H9 (cell line): ENCODE data around the gene HSP90B1. TPM values are rescaled to one million over a fixed set of nuclear protein-coding genes. Genes with fewer than 3 reads are reported as not detected.

Source experiments
- DNase-seq: peaks from one replicate; pipeline ENCODE4 v3.0.0-alpha.2; 2017
- H2AFZ ChIP-seq: one replicate; pipeline ENCODE4 v1.6.1; 2013; ENCODE audit warnings: mild to moderate bottlenecking, low read length, control low read depth, moderate library complexity
- H2AK5ac ChIP-seq: 2 replicates; pipeline ENCODE4 v1.6.1; 2013; ENCODE audit warnings: low read length, control low read depth, mixed read lengths; ENCODE audit not compliant: insufficient read length
- H2BK120ac ChIP-seq: one replicate; pipeline ENCODE4 v1.6.1; 2013; ENCODE audit warnings: low read depth, mild to moderate bottlenecking, low read length, control low read depth, inconsistent platforms; ENCODE audit not compliant: poor library complexity, severe bottlenecking
- H2BK12ac ChIP-seq: 2 replicates; pipeline ENCODE4 v1.6.1; 2013; ENCODE audit warnings: low read length, control low read depth, mixed read lengths, low read depth; ENCODE audit not compliant: insufficient read length
- H2BK15ac ChIP-seq: 2 replicates; pipeline ENCODE4 v1.6.1; 2013; ENCODE audit warnings: low read depth, low read length, control low read depth
- H2BK20ac ChIP-seq: one replicate; pipeline ENCODE4 v1.6.1; 2013; ENCODE audit warnings: low read depth, mild to moderate bottlenecking, low read length, control low read depth, inconsistent platforms; ENCODE audit not compliant: poor library complexity, severe bottlenecking
- H2BK5ac ChIP-seq: 2 replicates; pipeline ENCODE4 v1.6.1; 2013; ENCODE audit warnings: low read length, control low read depth, mixed read lengths; ENCODE audit not compliant: insufficient read length
- H3K14ac ChIP-seq: 2 replicates; pipeline ENCODE4 v1.6.1; 2013; ENCODE audit warnings: low read length, control low read depth; ENCODE audit not compliant: insufficient read depth
- H3K18ac ChIP-seq: 2 replicates; pipeline ENCODE4 v1.6.1; 2013; ENCODE audit warnings: low read depth, mild to moderate bottlenecking, mixed read lengths, low read length, control low read depth; ENCODE audit not compliant: insufficient read length
- H3K23ac ChIP-seq: 2 replicates; pipeline ENCODE4 v1.6.1; 2013; ENCODE audit warnings: low read length, control low read depth, mixed read lengths, low read depth; ENCODE audit not compliant: insufficient read length
- H3K23me2 ChIP-seq: 2 replicates; pipeline ENCODE4 v1.6.1; 2013; ENCODE audit warnings: low read depth, mild to moderate bottlenecking, mixed read lengths, low read length, control low read depth; ENCODE audit not compliant: insufficient read length, poor library complexity, severe bottlenecking
- H3K27ac ChIP-seq: 2 replicates; pipeline ENCODE4 v1.5.1; 2013; ENCODE audit warnings: low read length, control low read depth, mixed read lengths, low read depth; ENCODE audit not compliant: insufficient read length
- H3K27me3 ChIP-seq: 2 replicates; pipeline ENCODE4 v1.6.1; 2013; ENCODE audit warnings: low read length, control low read depth, inconsistent platforms; ENCODE audit not compliant: insufficient read depth
- H3K4ac ChIP-seq: 2 replicates; pipeline ENCODE4 v1.6.1; 2013; ENCODE audit warnings: low read depth, mild to moderate bottlenecking, control low read depth, inconsistent platforms, low read length, moderate library complexity
- H3K4me1 ChIP-seq: 2 replicates; pipeline ENCODE4 v1.6.1; 2013; ENCODE audit warnings: low read length, control low read depth, inconsistent platforms; ENCODE audit not compliant: insufficient read depth
- H3K4me2 ChIP-seq: 2 replicates; pipeline ENCODE4 v1.6.1; 2013; ENCODE audit warnings: low read length, control low read depth, mixed read lengths; ENCODE audit not compliant: insufficient read length, insufficient read depth
- H3K56ac ChIP-seq: 2 replicates; pipeline ENCODE4 v1.6.1; 2013; ENCODE audit warnings: low read depth, mild to moderate bottlenecking, mixed read lengths, low read length, control low read depth; ENCODE audit not compliant: insufficient read length
- H3K79me1 ChIP-seq: 2 replicates; pipeline ENCODE4 v1.6.1; 2013; ENCODE audit warnings: low read depth, mild to moderate bottlenecking, moderate library complexity, low read length, control low read depth, inconsistent platforms; ENCODE audit not compliant: insufficient read depth, poor library complexity, severe bottlenecking
- H3K79me2 ChIP-seq: 2 replicates; pipeline ENCODE4 v1.6.1; 2013; ENCODE audit warnings: low read length, control low read depth, inconsistent platforms; ENCODE audit not compliant: insufficient read depth
- H3K9ac ChIP-seq: 2 replicates; pipeline ENCODE4 v1.6.1; 2013; ENCODE audit warnings: low read length, control low read depth, mixed read lengths; ENCODE audit not compliant: insufficient read length; ENCODE audit errors: extremely low read depth
- H3K9me3 ChIP-seq: one replicate; pipeline ENCODE4 v1.6.1; 2013; ENCODE audit warnings: low read depth, low read length, inconsistent platforms; ENCODE audit not compliant: control insufficient read depth
- H3T11ph ChIP-seq: one replicate; pipeline ENCODE4 v1.6.1; 2013; ENCODE audit warnings: mild to moderate bottlenecking, low read length, control low read depth, inconsistent platforms
- H4K20me1 ChIP-seq: one replicate; pipeline ENCODE4 v1.6.1; 2013; ENCODE audit not compliant: control insufficient read depth, insufficient read length, insufficient read depth
- H4K5ac ChIP-seq: 2 replicates; pipeline ENCODE4 v1.6.1; 2013; ENCODE audit warnings: low read depth, mild to moderate bottlenecking, mixed read lengths, low read length, control low read depth; ENCODE audit not compliant: insufficient read length
- H4K8ac ChIP-seq: replicated peaks from 2 replicates; pipeline ENCODE4 v1.6.1; 2013; ENCODE audit warnings: low read length, control low read depth, mixed read lengths, low read depth; ENCODE audit not compliant: insufficient read length
- H4K91ac ChIP-seq: 2 replicates; pipeline ENCODE4 v1.6.1; 2013; ENCODE audit warnings: low read depth, mild to moderate bottlenecking, moderate library complexity, mixed read lengths, low read length, control low read depth; ENCODE audit not compliant: insufficient read length
- H3K27ac Mint-ChIP-seq, 3 experiments: 2 replicates in 2 of 3; 3 replicates in 1 of 3; pipeline ENCODE4 v1.8.0; 2020 to 2021; ENCODE audit warnings: mixed read lengths in 3 of 3, mild to moderate bottlenecking in 1 of 3, moderate library complexity in 1 of 3
- H3K27me3 Mint-ChIP-seq: 2 replicates; pipeline ENCODE4 v1.8.0; 2021; ENCODE audit warnings: low read depth, mild to moderate bottlenecking, moderate library complexity, mixed read lengths
- H3K36me3 Mint-ChIP-seq, 3 experiments: 2 replicates in 2 of 3; 3 replicates in 1 of 3; pipeline ENCODE4 v1.8.0; 2020 to 2021; ENCODE audit warnings: low read depth in 3 of 3, mixed read lengths in 3 of 3; ENCODE audit not compliant: insufficient read depth in 1 of 3
- H3K4me1 Mint-ChIP-seq, 2 experiments: 2 replicates each; pipeline ENCODE4 v1.8.0; 2020; ENCODE audit warnings: mixed read lengths in 2 of 2
- H3K4me3 Mint-ChIP-seq, 2 experiments: 2 replicates in 1 of 2; 3 replicates in 1 of 2; pipeline ENCODE4 v1.8.0; 2020 to 2021; ENCODE audit warnings: mild to moderate bottlenecking in 2 of 2, mixed read lengths in 2 of 2, moderate library complexity in 1 of 2
- H3K9me3 Mint-ChIP-seq, 2 experiments: 2 replicates in 1 of 2; 3 replicates in 1 of 2; pipeline ENCODE4 v1.8.0; 2020; ENCODE audit warnings: mild to moderate bottlenecking in 2 of 2, mixed read lengths in 2 of 2, moderate library complexity in 1 of 2
- CTCF ChIP-seq: fragments of 200-600 bp; sonication (generic); conservative IDR thresholded peaks from 3 replicates; pipeline ENCODE4 v1.8.0; 2021; ENCODE audit warnings: antibody characterized with exemption, mild to moderate bottlenecking
- WGBS: extraction: QIAGEN DNeasy Blood & Tissue Kit; methylation state at CpG from one replicate; pipeline ENCODE4 v1.1.7; 2013; ENCODE audit warnings: missing lambda C conversion rate, low lambda C conversion rate, mixed read lengths; ENCODE audit not compliant: insufficient read length; ENCODE audit errors: extremely low coverage; 5-methylcytosine and 5-hydroxymethylcytosine counted together
- total RNA-seq: library from RNA; stranded (reverse); gene quantifications from 2 replicates; pipeline ENCODE4 v1.2.1, GENCODE V29; 2021

Gene HSP90B1
- total RNA-seq, 1 experiment from 2014 or later: 737 TPM

- Histone ChIP-seq H2BK120ac (no peak overlapping the region), H3K56ac (no peak overlapping the region), H3K27me3 (no peaks in the 10 kb centered on the region), H4K20me1 (no peaks in the 10 kb centered on the region), H3K27ac (no peak overlapping the region), H3K9ac (no peak overlapping the region), H4K91ac (no peak overlapping the region), H2BK15ac (no peak overlapping the region), H3K4me2 (no peak overlapping the region), H2AFZ (no peak overlapping the region), H3K4ac (no peak overlapping the region), H2AK5ac (no peak overlapping the region), H2BK20ac (no peak overlapping the region), H2BK5ac (no peak overlapping the region), H3K18ac (no peak overlapping the region), H2BK12ac (no peak overlapping the region), H3K23me2 (no peaks in the 10 kb centered on the region), H4K5ac (no peak overlapping the region), H3K79me2 (no peaks in the 10 kb centered on the region), H3K23ac (no peak overlapping the region), H3T11ph (no peak overlapping the region), H3K9me3 (no peaks in the 10 kb centered on the region), H3K4me1 (peaks cover 4% of the 10 kb centered on the region; the same call in 1 of the 2 replicates), H4K8ac (no peak overlapping the region), H3K14ac (no peak overlapping the region), H3K79me1 (no peaks in the 10 kb centered on the region)
- H3K36me3 Mint-ChIP-seq: no peaks in the 10 kb centered on the region; a peak in 1 of 7 replicates
- H3K27me3 Mint-ChIP-seq: peaks cover 10% of the 10 kb centered on the region
- no CpG with 5 or more reads among the region's 1 CpG for WGBS
- H3K4me1 Mint-ChIP-seq: peaks cover 5 to 11% of the 10 kb centered on the region in 2 experiments; a peak in 3 of 4 replicates
- DNase-seq: no peak
- H3K4me3 Mint-ChIP-seq: no peak overlapping the region
- H3K9me3 Mint-ChIP-seq: no peaks in the 10 kb centered on the region; a peak in 1 of 5 replicates
- no peak overlapping the region for H3K27ac Mint-ChIP-seq
- no peak for TF ChIP-seq CTCF
Observed at GRCh38 chr12:103909811-103910210, 20.4 kb upstream of the HSP90B1 start.
